ENCODE results near the gene PARD6G. TPM values are rescaled to one million over a fixed set of nuclear protein-coding genes. Genes with fewer than 3 reads are reported as not detected.

PARD6G gene
- total RNA-seq, 4 donors from 2014 or later: 4.6 to 15.9 (median 11.9) TPM

DNA sequence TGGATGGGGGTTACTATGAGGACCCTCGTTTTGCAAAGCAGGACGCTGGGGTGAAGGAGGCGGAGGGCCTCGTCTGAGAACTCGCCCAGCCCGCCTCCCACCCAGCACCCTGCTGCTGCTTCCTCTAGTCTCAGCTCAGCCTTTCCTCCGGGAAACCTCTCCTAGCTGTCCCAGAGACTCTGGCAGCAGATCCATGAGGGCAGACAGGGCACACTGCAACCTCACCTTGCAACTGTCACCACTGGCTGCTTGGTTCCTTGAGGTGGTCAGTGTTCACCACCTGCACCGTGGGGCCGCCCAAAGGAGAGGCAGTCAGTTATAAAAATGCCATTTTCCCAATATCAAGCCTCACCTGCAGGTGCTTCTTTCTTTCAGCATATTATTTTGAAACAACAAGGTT lies 45.6 kb downstream of the PARD6G start:
- H3K4me3 ChIP-seq: no peak overlapping the region
- H3K36me3 ChIP-seq: no peaks in the 10 kb centered on the region
- no peaks in the 10 kb centered on the region for H3K4me1 ChIP-seq
- intact Hi-C loops (cut with DNase I; ENCODE audit: low total_unique reads): no loop called here
- H3K9me3 ChIP-seq: no peaks in the 10 kb centered on the region
- H3K27ac ChIP-seq: no peak overlapping the region
- no peak for DNase-seq
- TF ChIP-seq POLR2A (IDR thresholded peaks at IDR 0.05): no peak
- TF ChIP-seq, protein P1, sequence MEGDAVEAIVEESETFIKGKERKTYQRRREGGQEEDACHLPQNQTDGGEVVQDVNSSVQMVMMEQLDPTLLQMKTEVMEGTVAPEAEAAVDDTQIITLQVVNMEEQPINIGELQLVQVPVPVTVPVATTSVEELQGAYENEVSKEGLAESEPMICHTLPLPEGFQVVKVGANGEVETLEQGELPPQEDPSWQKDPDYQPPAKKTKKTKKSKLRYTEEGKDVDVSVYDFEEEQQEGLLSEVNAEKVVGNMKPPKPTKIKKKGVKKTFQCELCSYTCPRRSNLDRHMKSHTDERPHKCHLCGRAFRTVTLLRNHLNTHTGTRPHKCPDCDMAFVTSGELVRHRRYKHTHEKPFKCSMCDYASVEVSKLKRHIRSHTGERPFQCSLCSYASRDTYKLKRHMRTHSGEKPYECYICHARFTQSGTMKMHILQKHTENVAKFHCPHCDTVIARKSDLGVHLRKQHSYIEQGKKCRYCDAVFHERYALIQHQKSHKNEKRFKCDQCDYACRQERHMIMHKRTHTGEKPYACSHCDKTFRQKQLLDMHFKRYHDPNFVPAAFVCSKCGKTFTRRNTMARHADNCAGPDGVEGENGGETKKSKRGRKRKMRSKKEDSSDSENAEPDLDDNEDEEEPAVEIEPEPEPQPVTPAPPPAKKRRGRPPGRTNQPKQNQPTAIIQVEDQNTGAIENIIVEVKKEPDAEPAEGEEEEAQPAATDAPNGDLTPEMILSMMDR (IDR thresholded peaks at IDR 0.05): no peak
- H3K27me3 ChIP-seq: no peaks in the 10 kb centered on the region

DNA sequence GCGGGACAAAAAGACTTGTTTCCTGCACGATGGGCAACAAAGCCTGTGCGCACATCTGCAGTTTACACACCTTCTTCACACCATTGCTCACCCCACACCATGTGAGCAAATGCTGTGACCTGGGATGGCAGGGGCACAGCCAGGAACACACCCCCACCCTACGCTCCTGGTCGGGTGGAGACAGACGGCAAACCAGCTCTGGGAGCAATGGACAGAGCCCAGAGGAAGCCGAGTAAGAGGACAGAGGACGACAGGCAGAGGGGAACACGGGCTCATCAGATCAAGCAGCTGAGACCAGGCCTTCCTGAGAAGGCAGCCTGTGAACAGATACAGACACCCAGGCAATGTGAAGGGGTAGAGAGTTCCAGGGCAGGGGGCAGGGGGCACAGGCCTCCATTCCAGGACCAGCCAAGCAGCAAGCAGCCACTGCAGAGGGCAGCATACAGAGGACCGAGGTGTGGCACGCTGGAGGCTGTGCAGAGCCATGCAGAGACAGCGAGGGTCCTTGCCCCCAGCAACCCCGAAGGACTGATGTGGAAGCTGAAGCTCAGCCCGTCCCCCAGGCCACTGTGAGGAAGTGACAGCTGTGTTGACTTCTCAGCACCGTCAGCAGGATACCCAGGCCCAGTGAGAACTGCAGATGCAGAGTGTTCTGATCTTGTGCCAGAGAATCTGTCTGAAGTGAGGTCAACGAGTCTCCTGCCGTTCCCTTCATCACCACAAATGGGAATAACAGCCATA lies 46.2 kb downstream of the PARD6G start:
- DNase-seq: no peak
- Histone ChIP-seq H3K9me3 (no peaks in the 10 kb centered on the region), H3K4me1 (no peaks in the 10 kb centered on the region), H3K27ac (no peak overlapping the region), H3K36me3 (no peaks in the 10 kb centered on the region), H3K4me3 (no peak overlapping the region), H3K27me3 (no peaks in the 10 kb centered on the region)
- no peak for TF ChIP-seq POLR2A (IDR thresholded peaks at IDR 0.05)
- TF ChIP-seq, protein P1 (IDR thresholded peaks at IDR 0.05): no peak
- intact Hi-C loops (cut with DNase I; ENCODE audit: low total_unique reads): no loop called here

DNA sequence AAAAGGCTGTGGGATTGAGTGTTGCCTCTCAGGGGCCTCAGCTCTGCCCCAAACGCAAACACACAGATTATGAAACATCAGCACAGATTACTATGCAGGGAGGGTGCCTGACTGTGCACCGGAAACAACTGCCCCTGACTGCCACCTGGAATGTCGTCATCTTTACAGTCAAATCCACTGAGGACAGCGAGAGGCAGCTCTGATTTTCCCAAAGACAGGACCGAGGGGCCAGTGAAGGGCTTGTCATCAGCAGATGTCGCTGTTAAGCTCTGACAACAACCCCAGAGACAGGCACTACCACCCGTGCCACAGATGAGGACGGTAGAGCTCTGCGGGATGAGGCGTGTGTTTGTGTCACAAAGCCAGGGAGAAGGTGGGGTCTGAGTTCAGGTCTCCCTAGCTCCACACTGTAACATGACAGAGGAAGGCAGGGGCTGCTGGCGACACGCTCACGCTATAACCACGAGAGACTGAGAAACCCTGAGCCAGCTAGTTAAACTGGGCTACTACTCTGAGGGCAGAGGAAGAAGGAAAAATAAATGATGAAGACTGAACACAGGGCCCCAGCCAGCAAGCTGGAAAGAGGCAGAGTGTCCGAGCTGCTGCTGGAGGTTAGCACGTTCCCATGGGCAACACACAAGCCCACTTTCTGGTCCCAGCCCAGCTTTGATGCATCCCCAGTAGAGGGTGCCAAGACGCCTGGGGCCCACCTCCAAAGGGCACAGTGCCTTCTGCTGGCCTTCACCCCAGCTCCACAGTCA lies 47.0 kb downstream of the PARD6G start:
- Histone ChIP-seq H3K27me3 (no peaks in the 10 kb centered on the region), H3K9me3 (no peaks in the 10 kb centered on the region), H3K27ac (no peak overlapping the region), H3K4me3 (no peak overlapping the region), H3K36me3 (no peaks in the 10 kb centered on the region), H3K4me1 (no peaks in the 10 kb centered on the region)
- no peak for DNase-seq
- no peak for TF ChIP-seq POLR2A (IDR thresholded peaks at IDR 0.05)
- TF ChIP-seq, protein P1 (IDR thresholded peaks at IDR 0.05): no peak
- intact Hi-C loops (cut with DNase I; ENCODE audit: low total_unique reads): no loop called here

DNA sequence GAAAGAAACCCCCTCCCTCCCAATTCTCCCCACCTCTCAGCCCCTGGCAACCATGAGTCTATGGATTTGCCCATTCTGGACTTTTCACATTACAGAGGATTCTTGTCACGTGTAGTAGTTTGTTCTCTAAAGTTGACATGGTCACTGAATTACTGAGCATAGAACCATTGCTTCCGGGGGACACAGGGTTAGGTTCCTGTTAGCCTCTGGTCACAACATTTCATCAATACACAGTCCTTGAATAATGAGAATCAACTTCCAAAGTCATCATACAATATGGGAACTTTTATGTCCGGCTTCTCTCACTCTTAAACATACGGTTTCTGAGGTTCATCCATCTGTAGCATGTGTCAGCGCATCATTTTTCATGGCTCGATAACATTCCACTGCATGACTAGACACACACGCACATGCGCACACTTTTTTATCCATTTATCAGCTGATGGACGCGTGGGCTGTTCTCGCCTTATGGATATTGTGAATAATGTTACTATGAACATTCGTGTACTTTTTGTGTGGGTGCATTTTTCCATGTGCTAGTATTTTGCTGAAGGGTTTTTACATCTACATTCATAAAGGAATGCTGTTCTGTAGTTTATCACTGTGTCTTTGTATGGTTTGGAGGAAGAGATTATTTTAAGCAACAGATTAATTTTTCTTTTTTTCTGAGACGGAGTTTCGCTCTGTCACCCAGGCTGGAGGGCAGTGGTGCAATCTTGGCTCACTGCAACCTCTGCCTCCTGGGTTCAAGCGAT lies 48.1 kb downstream of the PARD6G start:
- Histone ChIP-seq H3K9me3 (no peaks in the 10 kb centered on the region), H3K4me3 (no peak overlapping the region), H3K4me1 (no peaks in the 10 kb centered on the region), H3K27ac (no peak overlapping the region), H3K36me3 (no peaks in the 10 kb centered on the region), H3K27me3 (no peaks in the 10 kb centered on the region)
- DNase-seq: no peak
- TF ChIP-seq, protein P1 (IDR thresholded peaks at IDR 0.05): no peak
- no peak for TF ChIP-seq POLR2A (IDR thresholded peaks at IDR 0.05)
- intact Hi-C loops (cut with DNase I; ENCODE audit: low total_unique reads): no loop called here
